GM12873 (cell line): ENCODE results near the gene TMEM52.
A peak's percentile ranks its signal among the peaks of the same experiment; 100 is the strongest.

Experiments
- TF ChIP-seq, protein P1 (sequence below): IDR thresholded peaks from 2 replicates; pipeline ENCODE4 v1.5.1; 2012; ENCODE audit warnings: low read depth, mild to moderate bottlenecking, moderate library complexity, low read length, control low read depth; ENCODE audit not compliant: insufficient read depth; ENCODE audit errors: missing control alignments

The TMEM52 gene

DNA sequence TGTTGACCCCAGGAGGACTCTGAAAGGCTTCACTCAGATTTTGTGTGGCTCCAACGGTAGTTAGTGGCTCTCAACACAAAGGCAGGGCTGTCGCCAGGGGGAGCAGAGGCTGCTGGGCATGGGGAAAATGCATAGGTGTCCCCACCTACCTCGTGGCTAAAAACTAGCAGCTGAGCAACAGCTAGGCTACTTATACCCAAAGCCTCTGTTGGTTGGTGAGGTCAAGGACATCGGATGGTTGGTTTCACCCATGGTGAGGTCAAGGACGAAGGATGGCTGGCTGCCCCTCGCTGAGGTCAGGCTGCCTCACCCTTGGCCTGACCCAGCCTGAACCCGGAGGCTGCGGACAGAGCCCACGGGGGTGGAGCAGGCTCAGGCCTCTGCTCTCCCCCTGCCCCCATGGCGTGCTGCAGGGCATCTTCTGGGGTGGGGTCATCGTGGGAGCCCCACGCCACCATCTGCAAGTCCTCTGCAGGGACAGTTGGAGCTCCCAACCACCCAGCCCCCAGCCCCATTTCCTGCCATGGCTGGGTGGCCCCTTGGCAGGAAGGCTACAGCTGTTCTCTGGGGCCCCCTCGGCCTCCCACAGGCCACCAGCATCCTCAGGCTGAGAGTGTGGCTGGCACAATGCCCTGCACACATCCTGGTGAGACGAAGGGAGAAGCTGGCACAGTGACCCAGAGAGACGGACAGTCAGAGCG, 19.7 kb downstream of the TMEM52 start:
- TF ChIP-seq, protein P1, sequence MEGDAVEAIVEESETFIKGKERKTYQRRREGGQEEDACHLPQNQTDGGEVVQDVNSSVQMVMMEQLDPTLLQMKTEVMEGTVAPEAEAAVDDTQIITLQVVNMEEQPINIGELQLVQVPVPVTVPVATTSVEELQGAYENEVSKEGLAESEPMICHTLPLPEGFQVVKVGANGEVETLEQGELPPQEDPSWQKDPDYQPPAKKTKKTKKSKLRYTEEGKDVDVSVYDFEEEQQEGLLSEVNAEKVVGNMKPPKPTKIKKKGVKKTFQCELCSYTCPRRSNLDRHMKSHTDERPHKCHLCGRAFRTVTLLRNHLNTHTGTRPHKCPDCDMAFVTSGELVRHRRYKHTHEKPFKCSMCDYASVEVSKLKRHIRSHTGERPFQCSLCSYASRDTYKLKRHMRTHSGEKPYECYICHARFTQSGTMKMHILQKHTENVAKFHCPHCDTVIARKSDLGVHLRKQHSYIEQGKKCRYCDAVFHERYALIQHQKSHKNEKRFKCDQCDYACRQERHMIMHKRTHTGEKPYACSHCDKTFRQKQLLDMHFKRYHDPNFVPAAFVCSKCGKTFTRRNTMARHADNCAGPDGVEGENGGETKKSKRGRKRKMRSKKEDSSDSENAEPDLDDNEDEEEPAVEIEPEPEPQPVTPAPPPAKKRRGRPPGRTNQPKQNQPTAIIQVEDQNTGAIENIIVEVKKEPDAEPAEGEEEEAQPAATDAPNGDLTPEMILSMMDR = peak; percentile 57

DNA sequence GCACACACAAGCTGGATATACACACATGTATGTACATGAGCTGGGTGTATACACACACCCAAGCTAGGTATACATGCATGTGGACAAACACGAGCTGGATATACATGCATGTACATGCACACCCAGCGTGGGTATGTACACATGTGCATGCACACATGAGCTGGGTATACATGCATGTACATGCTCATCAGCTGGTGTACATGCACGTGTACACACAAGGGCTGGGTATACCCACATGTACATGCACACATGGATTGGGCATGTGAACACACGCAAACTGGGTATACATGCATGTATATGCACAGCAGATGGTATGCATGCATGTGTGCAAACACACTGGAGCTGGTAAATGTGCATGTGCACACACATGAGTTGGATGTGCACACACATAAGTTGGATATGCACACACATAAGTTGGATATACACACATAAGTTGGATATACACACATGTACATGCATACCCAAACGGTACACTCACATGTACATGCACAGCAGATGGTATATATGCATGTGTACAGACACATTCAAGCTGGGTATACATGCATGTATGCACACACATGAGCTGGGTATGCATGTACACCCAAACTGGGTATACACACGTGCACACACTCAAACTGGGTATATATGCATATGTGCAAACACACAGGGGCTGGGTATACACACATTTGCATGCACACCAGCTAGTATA, 20.7 kb downstream of the TMEM52 start:
- TF ChIP-seq, protein P1 = no peak

DNA sequence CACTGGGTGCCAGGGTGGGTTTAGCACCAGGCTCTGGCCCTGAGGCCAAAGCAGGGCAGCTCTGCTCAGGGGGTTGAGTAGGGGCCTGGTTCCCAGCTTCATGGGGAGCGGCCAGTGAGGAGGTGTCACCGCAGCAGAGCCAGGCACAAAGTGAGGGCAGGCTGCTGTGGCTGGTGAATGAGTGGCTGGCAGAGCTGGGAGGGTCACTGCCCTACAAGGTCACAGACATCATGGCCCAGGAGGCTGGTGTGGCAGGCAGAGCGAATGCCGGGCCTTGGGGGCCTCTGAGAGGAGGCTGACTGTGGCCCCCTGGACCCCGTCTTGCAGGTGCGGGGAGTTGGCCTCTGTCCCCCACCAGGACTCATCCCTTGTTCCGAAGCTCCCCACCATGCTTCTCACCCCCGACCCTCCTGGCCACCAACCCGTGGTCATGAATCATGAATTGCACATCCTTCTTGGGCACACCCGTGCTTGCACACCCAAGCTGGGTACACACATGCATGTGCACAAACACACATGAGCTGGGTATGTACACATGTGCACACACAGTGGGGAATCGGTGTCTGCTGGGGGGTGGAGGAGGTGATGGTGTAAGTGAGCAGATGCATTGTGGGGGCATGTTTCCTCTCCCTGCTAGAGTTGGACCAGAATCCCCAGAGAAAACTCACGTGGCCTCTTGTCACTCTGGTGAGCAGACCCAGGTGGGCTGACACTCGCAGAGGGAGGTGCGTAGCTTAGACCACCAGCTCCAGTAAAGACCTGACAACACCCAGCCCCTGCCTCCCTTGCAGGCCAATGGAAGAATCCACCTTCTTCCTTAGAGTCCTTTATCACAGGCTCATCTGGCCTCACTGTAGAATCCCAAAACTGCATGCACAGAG, 23.4 kb downstream of the TMEM52 start:
- TF ChIP-seq, protein P1 = no peak

DNA sequence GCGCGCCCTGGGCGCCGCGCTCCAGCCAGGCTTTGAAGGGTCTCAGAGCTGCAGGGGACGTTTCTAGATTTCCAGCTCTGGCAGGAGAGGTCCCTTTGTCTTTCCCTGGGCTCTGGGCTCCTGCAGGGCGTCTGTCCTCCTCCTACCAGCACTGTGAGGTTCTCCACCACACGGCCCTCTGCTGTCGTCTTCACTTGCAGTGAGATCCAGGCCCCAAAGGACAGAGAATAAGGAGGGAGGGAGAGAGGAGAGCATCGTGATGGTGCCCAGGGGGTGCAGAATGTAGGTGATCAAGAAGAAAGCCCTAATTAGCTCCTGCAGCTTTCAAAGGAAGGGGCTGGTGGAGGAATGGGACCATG, 24.0 kb downstream of the TMEM52 start:
- TF ChIP-seq, protein P1 = no peak

DNA sequence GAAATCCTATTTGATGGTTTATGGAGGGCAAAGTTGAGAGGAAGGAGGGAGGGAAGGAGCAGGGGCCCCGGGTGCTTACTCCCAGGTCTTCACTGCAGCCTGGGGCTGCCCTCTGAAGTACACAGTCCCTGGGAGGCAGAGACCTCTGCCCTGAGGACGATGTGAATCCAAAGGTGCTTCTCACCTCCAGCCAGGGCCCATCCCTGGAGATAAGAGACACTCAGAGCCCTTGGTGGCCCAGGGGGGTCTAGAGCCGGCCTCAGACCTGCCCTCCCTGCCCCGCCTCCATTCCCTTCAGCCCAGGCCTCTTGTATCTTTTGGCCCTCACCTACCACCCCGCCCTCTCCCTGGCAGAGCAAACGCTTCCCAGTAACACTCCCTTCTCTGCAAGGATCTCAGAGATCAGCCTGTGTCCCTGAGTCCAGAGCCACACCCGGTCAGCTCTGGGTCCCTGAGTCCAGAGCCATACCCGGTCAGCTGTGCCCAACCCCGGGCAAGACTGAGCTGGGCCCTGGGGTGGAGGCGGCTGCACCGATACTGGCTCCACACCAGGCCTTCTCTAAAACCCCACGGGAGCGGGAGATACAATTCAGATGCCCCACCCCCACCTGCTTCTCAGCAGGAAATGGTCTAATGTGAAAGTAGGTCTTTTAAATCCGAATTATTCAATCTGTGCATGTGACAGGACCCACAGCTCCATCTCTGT, 24.6 kb downstream of the TMEM52 start:
- TF ChIP-seq, protein P1 = no peak

DNA sequence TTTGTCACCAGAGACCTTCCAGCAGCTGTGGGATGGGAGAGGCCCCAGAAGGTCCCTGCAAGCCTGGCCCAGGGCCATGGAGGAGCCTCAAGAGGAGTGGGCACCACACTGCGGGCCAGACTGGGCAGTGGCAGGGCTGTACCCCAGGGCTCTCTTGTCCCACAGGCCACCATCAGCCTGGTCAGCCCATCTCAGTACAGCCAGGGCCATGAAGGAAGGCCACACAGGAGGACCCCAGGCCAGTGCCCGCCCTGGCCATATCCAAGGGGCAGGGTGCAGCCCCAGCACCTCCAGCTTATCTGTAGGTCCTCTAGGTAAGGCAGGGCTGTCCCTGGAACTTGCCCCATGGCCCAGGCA, 25.1 kb downstream of the TMEM52 start:
- TF ChIP-seq, protein P1 = no peak
